Trophoblast cell (in vitro differentiated cells and primary cell): ENCODE results near the gene FHAD1.
"Not testable (repeated sequence)": the region's sequence is repeated elsewhere in the genome, so short reads cannot be mapped to it uniquely, and the experiment has no call there.

ENCODE experiments used
- DNase-seq, 2 donors: peaks; one replicate each; pipeline ENCODE4 v3.0.0-alpha.2; 2016
- H2AFZ ChIP-seq: 2 replicates; pipeline ENCODE4 v1.6.1; 2013; ENCODE audit warnings: low read length, moderate library complexity, mild to moderate bottlenecking; ENCODE audit not compliant: insufficient read depth, poor library complexity
- H2AK5ac ChIP-seq: 2 replicates; pipeline ENCODE4 v1.6.1; 2013; ENCODE audit warnings: mild to moderate bottlenecking, low read length
- H2BK120ac ChIP-seq: 2 replicates; pipeline ENCODE4 v1.6.1; 2013; ENCODE audit warnings: low read length, mild to moderate bottlenecking, moderate library complexity; ENCODE audit not compliant: insufficient read depth, poor library complexity
- H2BK12ac ChIP-seq: 2 replicates; pipeline ENCODE4 v1.6.1; 2013; ENCODE audit warnings: mild to moderate bottlenecking, low read length, moderate library complexity
- H2BK5ac ChIP-seq: 2 replicates; pipeline ENCODE4 v1.6.1; 2013; ENCODE audit warnings: low read length, low read depth, moderate library complexity, mild to moderate bottlenecking; ENCODE audit not compliant: poor library complexity
- H3K14ac ChIP-seq: 2 replicates; pipeline ENCODE4 v1.6.1; 2013; ENCODE audit warnings: mild to moderate bottlenecking, low read length
- H3K18ac ChIP-seq: 2 replicates; pipeline ENCODE4 v1.6.1; 2013; ENCODE audit warnings: mild to moderate bottlenecking, low read length
- H3K23ac ChIP-seq: 2 replicates; pipeline ENCODE4 v1.6.1; 2013; ENCODE audit warnings: low read length
- H3K27ac ChIP-seq: 2 replicates; pipeline ENCODE4 v1.5.1; 2013; ENCODE audit warnings: low read depth, mild to moderate bottlenecking, inconsistent platforms, low read length, moderate library complexity
- H3K27me3 ChIP-seq: 2 replicates; pipeline ENCODE4 v1.6.1; 2013; ENCODE audit warnings: inconsistent platforms, mild to moderate bottlenecking, low read length, moderate library complexity; ENCODE audit not compliant: insufficient read depth
- H3K36me3 ChIP-seq, 2 experiments: 1 replicate in 1 of 2; 2 replicates in 1 of 2; pipeline ENCODE4 v1.6.1; 2013; ENCODE audit warnings: low read length in 2 of 2, mild to moderate bottlenecking in 2 of 2, moderate library complexity in 1 of 2; ENCODE audit not compliant: insufficient read depth in 2 of 2, control insufficient read depth in 1 of 2
- H3K4ac ChIP-seq: 2 replicates; pipeline ENCODE4 v1.6.1; 2013; ENCODE audit warnings: low read depth, mild to moderate bottlenecking, low read length, moderate library complexity
- H3K4me1 ChIP-seq, 2 experiments: 1 replicate in 1 of 2; 2 replicates in 1 of 2; pipeline ENCODE4 v1.6.1; 2013; ENCODE audit warnings: low read length in 2 of 2, mild to moderate bottlenecking in 2 of 2, moderate library complexity in 1 of 2; ENCODE audit not compliant: insufficient read depth in 2 of 2, control insufficient read depth in 1 of 2
- H3K4me2 ChIP-seq: 2 replicates; pipeline ENCODE4 v1.6.1; 2013; ENCODE audit warnings: inconsistent platforms, mild to moderate bottlenecking, low read length, moderate library complexity
- H3K4me3 ChIP-seq: 2 replicates; pipeline ENCODE4 v1.5.1; 2013; ENCODE audit warnings: mild to moderate bottlenecking, low read depth, low read length, inconsistent platforms
- H3K79me1 ChIP-seq: one replicate; pipeline ENCODE4 v1.6.1; 2013; ENCODE audit warnings: low read length
- H3K79me2 ChIP-seq: 2 replicates; pipeline ENCODE4 v1.6.1; 2013; ENCODE audit warnings: low read length, mild to moderate bottlenecking; ENCODE audit not compliant: control insufficient read depth, insufficient read depth, poor library complexity
- H3K9ac ChIP-seq: 2 replicates; pipeline ENCODE4 v1.6.1; 2013; ENCODE audit warnings: mild to moderate bottlenecking, low read length
- H3K9me3 ChIP-seq: 2 replicates; pipeline ENCODE4 v1.6.1; 2013; ENCODE audit warnings: low read depth, mild to moderate bottlenecking, control low read depth, inconsistent platforms, low read length; ENCODE audit not compliant: insufficient read depth
- H4K12ac ChIP-seq: 2 replicates; pipeline ENCODE4 v1.6.1; 2013; ENCODE audit warnings: low read depth, mild to moderate bottlenecking, low read length, moderate library complexity
- H4K8ac ChIP-seq: 2 replicates; pipeline ENCODE4 v1.6.1; 2013; ENCODE audit warnings: low read depth, mild to moderate bottlenecking, low read length, moderate library complexity
- H4K91ac ChIP-seq: one replicate; pipeline ENCODE4 v1.6.1; 2013; ENCODE audit warnings: low read depth, mild to moderate bottlenecking, low read length, moderate library complexity
- WGBS: extraction: QIAGEN DNeasy Blood & Tissue Kit; methylation state at CpG from one replicate; pipeline ENCODE4 v1.1.7; 2013; ENCODE audit warnings: missing lambda C conversion rate; ENCODE audit not compliant: insufficient read length, insufficient coverage; ENCODE audit errors: extremely low coverage; 5-methylcytosine and 5-hydroxymethylcytosine counted together

The FHAD1 gene

GRCh38 chr1:15290382-15290781 lies 43.4 kb downstream of the FHAD1 start:
- no peak overlapping the region for H3K9ac ChIP-seq
- no peak overlapping the region for H3K4me2 ChIP-seq
- no peak overlapping the region for H2BK5ac ChIP-seq
- H2BK12ac ChIP-seq, result no peak overlapping the region
- H4K91ac ChIP-seq, result no peak overlapping the region
- no peak for DNase-seq
- no peaks in the 10 kb centered on the region for H3K36me3 ChIP-seq
- H2AFZ ChIP-seq, result no peak overlapping the region
- no peak overlapping the region for H3K4ac ChIP-seq
- H3K79me2 ChIP-seq, result no peaks in the 10 kb centered on the region
- H4K12ac ChIP-seq, result no peak overlapping the region
- WGBS, result no CpG with 5 or more reads among the region's 9 CpGs
- peaks cover 2% of the 10 kb centered on the region for H3K9me3 ChIP-seq
- H4K8ac ChIP-seq, result no peak overlapping the region
- no peak overlapping the region for H2AK5ac ChIP-seq
- H3K14ac ChIP-seq, result no peak overlapping the region
- H3K27ac ChIP-seq, result no peak overlapping the region
- no peaks in the 10 kb centered on the region for H3K27me3 ChIP-seq
- no peaks in the 10 kb centered on the region for H3K4me1 ChIP-seq
- H3K4me3 ChIP-seq, result no peak overlapping the region
- H2BK120ac ChIP-seq, result no peak overlapping the region
- no peaks in the 10 kb centered on the region for H3K79me1 ChIP-seq
- H3K23ac ChIP-seq, result no peak overlapping the region
- no peak overlapping the region for H3K18ac ChIP-seq

- H3K14ac ChIP-seq, result no peak overlapping the region
- no peak overlapping the region for H2BK120ac ChIP-seq
- no peak overlapping the region for H4K8ac ChIP-seq
- no peaks in the 10 kb centered on the region for H3K27me3 ChIP-seq
- no peak overlapping the region for H3K9ac ChIP-seq
- no peaks in the 10 kb centered on the region for H3K79me2 ChIP-seq
- no peak overlapping the region for H2BK12ac ChIP-seq
- no peaks in the 10 kb centered on the region for H3K4me1 ChIP-seq
- no peak overlapping the region for H3K27ac ChIP-seq
- H3K18ac ChIP-seq, result no peak overlapping the region
- H3K4me3 ChIP-seq, result no peak overlapping the region
- DNase-seq, result peak; percentile 55 to 59
- H3K36me3 ChIP-seq, result no peaks in the 10 kb centered on the region
- no peak overlapping the region for H4K91ac ChIP-seq
- H3K23ac ChIP-seq, result no peak overlapping the region
- no CpG with 5 or more reads among the region's 5 CpGs for WGBS
- no peak overlapping the region for H2AK5ac ChIP-seq
- no peak overlapping the region for H4K12ac ChIP-seq
- no peak overlapping the region for H3K4me2 ChIP-seq
- H2BK5ac ChIP-seq, result no peak overlapping the region
- no peak overlapping the region for H3K4ac ChIP-seq
- H2AFZ ChIP-seq, result no peak overlapping the region
- no peaks in the 10 kb centered on the region for H3K79me1 ChIP-seq
- peaks cover 2% of the 10 kb centered on the region for H3K9me3 ChIP-seq
Measured at GRCh38 chr1:15295696-15296095, 48.7 kb downstream of the FHAD1 start.

- Histone ChIP-seq H2AFZ (no peak overlapping the region), H3K79me1 (no peaks in the 10 kb centered on the region), H4K12ac (no peak overlapping the region), H4K91ac (no peak overlapping the region), H3K18ac (no peak overlapping the region), H3K23ac (no peak overlapping the region), H3K79me2 (no peaks in the 10 kb centered on the region), H2BK5ac (no peak overlapping the region), H3K14ac (no peak overlapping the region), H3K27ac (no peak overlapping the region), H3K4me2 (no peak overlapping the region), H2BK12ac (no peak overlapping the region), H3K4me3 (no peak overlapping the region), H3K9ac (no peak overlapping the region), H3K36me3 (no peaks in the 10 kb centered on the region), H3K27me3 (no peaks in the 10 kb centered on the region), H2AK5ac (no peak overlapping the region), H2BK120ac (no peak overlapping the region), H4K8ac (no peak overlapping the region), H3K4me1 (no peaks in the 10 kb centered on the region), H3K4ac (no peak overlapping the region), H3K9me3 (peaks cover 2% of the 10 kb centered on the region)
- DNase-seq, result no peak
- WGBS, result no CpG with 5 or more reads among the region's 9 CpGs
Measured at GRCh38 chr1:15296585-15297321, 49.7 kb downstream of the FHAD1 start.

- H3K36me3 ChIP-seq, H2BK12ac ChIP-seq, H4K8ac ChIP-seq, H2BK5ac ChIP-seq, H3K9ac ChIP-seq, H3K9me3 ChIP-seq, H3K4me2 ChIP-seq, H3K79me1 ChIP-seq, H3K4me1 ChIP-seq, H3K79me2 ChIP-seq, DNase-seq, H3K4ac ChIP-seq, H2BK120ac ChIP-seq, H3K23ac ChIP-seq, H2AFZ ChIP-seq, H3K4me3 ChIP-seq, H3K27me3 ChIP-seq, H4K12ac ChIP-seq, H3K18ac ChIP-seq, H3K27ac ChIP-seq, H2AK5ac ChIP-seq, H3K14ac ChIP-seq, H4K91ac ChIP-seq: not testable (repeated sequence)
- no CpG with 5 or more reads among the region's 4 CpGs for WGBS
Measured at GRCh38 chr1:15297975-15298374, 51.0 kb downstream of the FHAD1 start.
